GM10266 (cell line): ENCODE results near the gene TBC1D9B.

Experiments
- DNase-seq: peaks from one replicate; pipeline ENCODE4 v3.0.0; 2012; ENCODE audit errors: extremely low spot score
- CTCF ChIP-seq: IDR thresholded peaks from 2 replicates; pipeline ENCODE4 v1.5.1; 2012; ENCODE audit warnings: mild to moderate bottlenecking, low read depth; ENCODE audit not compliant: control insufficient read depth, insufficient read depth; ENCODE audit errors: missing control alignments

TBC1D9B gene

DNA sequence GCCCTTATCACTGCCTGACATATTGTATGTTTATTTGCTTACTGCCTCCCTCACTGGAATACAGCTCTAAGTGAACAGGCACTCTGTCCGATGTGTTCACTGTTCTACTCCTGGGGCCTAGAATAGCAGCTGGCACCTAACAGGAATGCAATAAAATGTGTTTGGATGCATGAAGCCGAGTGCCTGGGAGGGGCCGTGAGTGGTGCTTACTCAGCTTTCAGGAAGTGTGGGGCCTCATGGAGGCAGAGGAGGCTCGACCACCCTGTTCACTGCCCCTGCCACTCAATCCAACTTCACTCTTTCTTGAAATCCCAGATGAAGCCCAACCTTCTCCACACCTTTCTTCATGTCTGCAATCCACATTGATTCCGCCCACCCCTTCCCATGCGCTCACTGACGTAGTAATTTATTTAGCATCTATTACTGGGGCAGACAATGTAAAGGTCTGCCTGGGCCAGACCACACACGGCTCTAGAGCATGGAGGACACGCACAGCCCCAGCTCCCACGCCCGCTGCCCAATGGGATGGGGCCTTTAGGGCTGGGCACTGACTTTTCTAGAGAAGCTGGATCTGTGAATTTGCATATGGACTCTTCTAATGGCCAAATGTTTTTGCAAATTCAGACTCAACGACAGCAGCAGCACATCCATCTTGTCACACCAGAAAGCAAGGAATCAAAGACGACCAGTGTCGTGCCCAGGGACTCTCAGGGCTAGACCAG is 21.3 kb downstream of the TBC1D9B start:
- no peak for DNase-seq
- TF ChIP-seq CTCF, result no peak

- no peak for TF ChIP-seq CTCF
These were observed 22.1 kb downstream of the TBC1D9B start for GRCh38 chr5:179885491-179886090.

GRCh38 chr5:179883163-179883562 is 24.5 kb downstream of the TBC1D9B start:
- no peak for TF ChIP-seq CTCF
- no peak for DNase-seq

More at GRCh38 chr5:179885491-179886090, 22.1 kb downstream of the TBC1D9B start:
- DNase-seq, result no peak

- DNase-seq, result no peak
- TF ChIP-seq CTCF, result no peak
These were observed 25.4 kb downstream of the TBC1D9B start for GRCh38 chr5:179882338-179882737.

GRCh38 chr5:179880848-179881590 is 26.7 kb downstream of the TBC1D9B start:
- TF ChIP-seq CTCF, result no peak

DNA sequence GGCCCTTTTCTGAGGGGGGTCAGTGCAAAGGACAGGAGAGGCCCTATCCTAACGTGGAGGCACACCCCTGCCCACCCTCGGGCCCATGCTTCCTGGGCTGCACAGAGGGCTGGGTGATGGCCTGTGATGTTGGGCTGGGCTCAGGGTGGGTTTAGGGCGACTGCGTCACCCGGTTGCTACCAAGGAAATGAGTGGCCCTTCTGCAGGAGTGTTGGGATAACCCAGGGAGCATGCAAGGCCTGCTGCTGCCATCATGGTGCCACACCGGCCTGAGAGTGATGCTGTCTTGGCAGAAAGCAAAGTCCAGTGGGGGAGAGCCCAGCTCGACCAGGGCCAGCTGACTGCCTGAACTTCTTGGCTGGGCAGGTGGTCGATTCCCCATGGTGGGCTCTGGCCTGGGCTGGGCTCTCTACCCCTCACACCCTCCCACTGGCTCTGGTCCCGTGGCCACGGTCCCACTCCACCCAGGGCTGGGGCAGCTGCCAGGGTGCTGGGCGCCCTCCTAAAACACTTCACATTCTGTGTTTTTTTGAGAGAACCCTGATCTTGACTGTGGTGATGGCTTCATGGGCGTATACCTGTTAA is 27.5 kb downstream of the TBC1D9B start:
- DNase-seq, result no peak
- TF ChIP-seq CTCF, result no peak

More at GRCh38 chr5:179880848-179881590, 26.7 kb downstream of the TBC1D9B start:
- DNase-seq, result no peak
